Activated T-cell treated with anti-CD3 and anti-CD28 coated beads, Interleukin-2, amount 50 U/mL, for 24 hours (primary cell): Measurements from ENCODE around the gene VAMP4.
"Not testable (repeated sequence)": the region's sequence is repeated elsewhere in the genome, so short reads cannot be mapped to it uniquely, and the experiment has no call there.

Experiments used
- DNase-seq: peaks from one replicate; pipeline ENCODE4 v3.0.0-alpha.2; 2020
- H3K27ac Mint-ChIP-seq: 2 replicates; pipeline ENCODE4 v1.8.0; 2020; ENCODE audit warnings: mild to moderate bottlenecking, mixed read lengths
- H3K27me3 Mint-ChIP-seq: 2 replicates; pipeline ENCODE4 v1.8.0; 2020; ENCODE audit warnings: mixed read lengths
- H3K36me3 Mint-ChIP-seq: 2 replicates; pipeline ENCODE4 v1.8.0; 2020; ENCODE audit warnings: low read depth, mixed read lengths
- H3K4me1 Mint-ChIP-seq: 2 replicates; pipeline ENCODE4 v1.8.0; 2020; ENCODE audit warnings: low read depth, mixed read lengths
- H3K4me3 Mint-ChIP-seq: 2 replicates; pipeline ENCODE4 v1.8.0; 2020; ENCODE audit warnings: mild to moderate bottlenecking, moderate library complexity, mixed read lengths
- H3K9me3 Mint-ChIP-seq: 2 replicates; pipeline ENCODE4 v1.8.0; 2020; ENCODE audit warnings: mixed read lengths

VAMP4 gene

GRCh38 chr1:171656206-171656605 lies 85.7 kb downstream of the VAMP4 start:
- H3K27ac Mint-ChIP-seq, H3K4me3 Mint-ChIP-seq, DNase-seq, H3K36me3 Mint-ChIP-seq, H3K9me3 Mint-ChIP-seq: not testable (repeated sequence)
- Mint-ChIP-seq H3K27me3 (peaks cover 28% of the 10 kb centered on the region), H3K4me1 (peaks cover 12% of the 10 kb centered on the region)

- Mint-ChIP-seq H3K4me3 (no peak overlapping the region), H3K4me1 (peaks cover 12% of the 10 kb centered on the region), H3K27ac (no peak overlapping the region), H3K36me3 (no peaks in the 10 kb centered on the region), H3K9me3 (no peaks in the 10 kb centered on the region), H3K27me3 (peaks cover 28% of the 10 kb centered on the region)
- DNase-seq, result no peak
These were observed 86.1 kb downstream of the VAMP4 start for GRCh38 chr1:171655746-171656116.

GRCh38 chr1:171654942-171655745 lies 86.7 kb downstream of the VAMP4 start:
- Mint-ChIP-seq H3K4me3 (no peak overlapping the region), H3K36me3 (no peaks in the 10 kb centered on the region)
- peak; percentile 80 for DNase-seq

DNA sequence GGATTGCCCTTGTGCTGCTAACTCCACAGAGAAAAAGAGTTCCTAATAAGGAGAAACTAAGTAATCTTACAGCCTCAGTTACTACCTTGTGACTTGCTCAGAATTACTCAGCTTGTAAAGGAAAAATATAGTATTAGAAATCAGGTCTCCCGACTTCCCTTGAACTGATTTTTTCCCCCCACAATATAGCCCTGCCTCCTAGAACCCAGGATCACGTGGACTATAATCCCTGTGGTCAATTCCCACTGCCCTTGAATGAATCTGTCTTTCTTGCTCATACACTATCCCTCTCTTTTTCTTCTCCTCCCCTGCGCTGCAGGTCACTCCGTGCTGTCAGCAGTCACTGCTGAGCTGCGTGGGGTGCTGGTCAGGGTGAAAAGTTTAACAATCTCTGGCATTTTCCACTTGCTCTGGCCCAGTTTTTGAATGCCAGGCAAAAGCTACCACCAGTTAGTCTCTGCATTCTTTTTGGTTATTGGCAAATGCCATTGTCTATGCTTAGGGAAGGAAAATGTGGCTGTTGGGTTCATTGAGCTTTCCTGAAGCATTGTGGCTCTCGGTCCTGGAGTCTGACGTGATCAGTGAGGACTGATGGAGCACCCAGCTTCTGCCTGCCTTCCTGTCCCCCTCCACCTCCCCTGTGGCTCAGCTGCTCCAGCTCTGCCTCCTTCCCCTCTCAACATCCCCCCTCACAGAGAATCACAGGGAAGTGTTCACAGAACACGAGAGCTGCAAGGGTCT lies 87.5 kb downstream of the VAMP4 start:
- Mint-ChIP-seq H3K9me3 (no peaks in the 10 kb centered on the region), H3K27ac (no peak overlapping the region), H3K4me3 (no peak overlapping the region), H3K36me3 (no peaks in the 10 kb centered on the region), H3K27me3 (peaks cover 28% of the 10 kb centered on the region), H3K4me1 (peaks cover 12% of the 10 kb centered on the region)
- DNase-seq, result no peak

More at GRCh38 chr1:171654942-171655745, 86.7 kb downstream of the VAMP4 start:
- Mint-ChIP-seq H3K4me1 (peaks cover 12% of the 10 kb centered on the region), H3K9me3 (no peaks in the 10 kb centered on the region), H3K27me3 (peaks cover 28% of the 10 kb centered on the region), H3K27ac (no peak overlapping the region)

- H3K27me3 Mint-ChIP-seq, result peaks cover 28% of the 10 kb centered on the region
- H3K9me3 Mint-ChIP-seq, result no peaks in the 10 kb centered on the region
- H3K4me3 Mint-ChIP-seq, result no peak overlapping the region
- H3K4me1 Mint-ChIP-seq, result peaks cover 12% of the 10 kb centered on the region
- no peak for DNase-seq
- no peaks in the 10 kb centered on the region for H3K36me3 Mint-ChIP-seq
- H3K27ac Mint-ChIP-seq, result no peak overlapping the region
These were observed 88.1 kb downstream of the VAMP4 start for GRCh38 chr1:171653796-171654195.

GRCh38 chr1:171652234-171652822 lies 89.5 kb downstream of the VAMP4 start, which contains the start of gene MYOC:
Gene MYOC, minus strand, starts transcription at chr1:171652688. Its CDS starts 77 bp downstream, at chr1:171652611.
- H3K9me3 Mint-ChIP-seq, result no peaks in the 10 kb centered on the region

More at GRCh38 chr1:171652234-171652822, 89.5 kb downstream of the VAMP4 start, which contains the start of gene MYOC:
- no peak within 1 kb of the TSS for H3K4me3 Mint-ChIP-seq
- H3K36me3 Mint-ChIP-seq, result no peaks in the 10 kb centered on the region
- H3K4me1 Mint-ChIP-seq, result peaks cover 12% of the 10 kb centered on the region
- no peak within 1 kb of the TSS for H3K27ac Mint-ChIP-seq
- DNase-seq, result no peak
- peaks cover 28% of the 10 kb centered on the region for H3K27me3 Mint-ChIP-seq
